Neural cell (in vitro differentiated cells): Measurements from ENCODE around the gene GPR65. TPM values are rescaled to one million over a fixed set of nuclear protein-coding genes. Genes with fewer than 3 reads are reported as not detected.

Source experiments
- H2AFZ ChIP-seq: fragments of 200-600, 300-800 bp; sonication (generic), shearing (Covaris generic); 2 replicates; pipeline ENCODE4 v1.6.0; 2014; ENCODE audit warnings: low read depth, mild to moderate bottlenecking, antibody characterized with exemption, low read length, moderate library complexity
- H3F3A ChIP-seq: fragments of 200-600 bp; shearing (Covaris generic); 2 replicates; pipeline ENCODE4 v1.6.1; 2016; ENCODE audit warnings: mild to moderate bottlenecking, moderate library complexity, mixed read lengths, antibody characterized with exemption, low read length; ENCODE audit not compliant: insufficient read depth, poor library complexity, severe bottlenecking
- H3K27ac ChIP-seq: fragments of 200-600, 300-800 bp; sonication (generic), shearing (Covaris generic); 2 replicates; pipeline ENCODE4 v1.5.1; 2014; ENCODE audit warnings: mild to moderate bottlenecking, low read length, moderate library complexity
- H3K27me3 ChIP-seq: fragments of 300-800, 200-600 bp; sonication (generic), shearing (Covaris generic); 2 replicates; pipeline ENCODE4 v1.6.0; 2014; ENCODE audit warnings: mild to moderate bottlenecking, low read depth, low read length, moderate library complexity; ENCODE audit not compliant: insufficient read depth
- H3K36me3 ChIP-seq: fragments of 300-800, 200-600 bp; sonication (generic), shearing (Covaris generic); 2 replicates; pipeline ENCODE4 v1.5.1; 2014; ENCODE audit warnings: mild to moderate bottlenecking, antibody characterized with exemption, low read length, moderate library complexity; ENCODE audit not compliant: insufficient read depth
- H3K4me2 ChIP-seq: fragments of 300-800, 200-600 bp; sonication (generic), shearing (Covaris generic); 2 replicates; pipeline ENCODE4 v1.6.0; 2014; ENCODE audit warnings: mild to moderate bottlenecking, low read length
- H3K4me3 ChIP-seq: fragments of 300-800, 200-600 bp; sonication (generic), shearing (Covaris generic); 2 replicates; pipeline ENCODE4 v1.5.1; 2014; ENCODE audit warnings: mild to moderate bottlenecking, low read length, moderate library complexity
- H3K79me2 ChIP-seq: fragments of 200-600 bp; shearing (Covaris generic); replicated peaks from 2 replicates; pipeline ENCODE4 v1.6.0; 2014; ENCODE audit warnings: mild to moderate bottlenecking, low read length, moderate library complexity; ENCODE audit not compliant: insufficient read depth
- H3K9ac ChIP-seq: fragments of 300-800, 200-600 bp; sonication (generic), shearing (Covaris generic); 2 replicates; pipeline ENCODE4 v1.6.1; 2016; ENCODE audit warnings: mild to moderate bottlenecking, low read length, mixed read lengths
- H3K9me2 ChIP-seq: fragments of 200-600 bp; shearing (Covaris generic); 2 replicates; pipeline ENCODE4 v1.6.1; 2016; ENCODE audit warnings: mild to moderate bottlenecking, low read length, mixed read lengths; ENCODE audit not compliant: insufficient read depth
- H3K9me3 ChIP-seq: fragments of 200-600, 300-800 bp; sonication (generic), shearing (Covaris generic); 2 replicates; pipeline ENCODE4 v1.6.1; 2016; ENCODE audit warnings: mild to moderate bottlenecking, mixed run types, low read length, moderate library complexity, mixed read lengths
- H4K20me1 ChIP-seq: fragments of 200-600 bp; shearing (Covaris generic); 2 replicates; pipeline ENCODE4 v1.6.1; 2016; ENCODE audit warnings: mild to moderate bottlenecking, mixed run types; ENCODE audit not compliant: insufficient read depth
- CTCF ChIP-seq: fragments of 450-650 bp; IDR thresholded peaks from 2 replicates; pipeline ENCODE4 v1.5.1; 2014; ENCODE audit warnings: antibody characterized with exemption, mild to moderate bottlenecking, moderate library complexity; ENCODE audit not compliant: poor library complexity, severe bottlenecking
- EP300 ChIP-seq: fragments of 450-650 bp; conservative IDR thresholded peaks from 2 replicates; pipeline ENCODE4 v1.6.1; 2014; ENCODE audit warnings: antibody characterized with exemption, mild to moderate bottlenecking, moderate library complexity; ENCODE audit not compliant: poor library complexity, severe bottlenecking
- EZH2 ChIP-seq: fragments of 200-600, 300-800 bp; shearing (Covaris generic), sonication (generic); IDR thresholded peaks from 2 replicates; pipeline ENCODE4 v1.6.1; 2014; ENCODE audit warnings: antibody characterized with exemption, low read length, borderline replicate concordance, mild to moderate bottlenecking; ENCODE audit not compliant: insufficient read depth, poor library complexity, severe bottlenecking
- MXI1 ChIP-seq: fragments of 450-650 bp; conservative IDR thresholded peaks from 2 replicates; pipeline ENCODE4 v1.6.1; 2014; ENCODE audit warnings: antibody characterized with exemption, mild to moderate bottlenecking; ENCODE audit not compliant: poor library complexity, severe bottlenecking
- POLR2AphosphoS5 ChIP-seq: IDR thresholded peaks from 2 replicates; pipeline ENCODE4 v1.6.1; 2012
- RAD21 ChIP-seq: fragments of 450-650 bp; conservative IDR thresholded peaks from 2 replicates; pipeline ENCODE4 v1.6.1; 2014; ENCODE audit warnings: antibody characterized with exemption, mild to moderate bottlenecking, moderate library complexity
- REST ChIP-seq: IDR thresholded peaks from 2 replicates; pipeline ENCODE4 v1.6.1; 2012; ENCODE audit warnings: borderline replicate concordance
- SMC3 ChIP-seq: fragments of 450-650 bp; conservative IDR thresholded peaks from 2 replicates; pipeline ENCODE4 v1.6.1; 2014; ENCODE audit warnings: antibody characterized with exemption, mild to moderate bottlenecking, moderate library complexity; ENCODE audit not compliant: poor library complexity
- TAF1 ChIP-seq: IDR thresholded peaks from 2 replicates; pipeline ENCODE4 v1.6.1; 2012; ENCODE audit warnings: low read depth
- polyA plus RNA-seq: library from polyadenylated mRNA; depleted of rRNA; stranded (reverse); fragments of >200 nt; gene quantifications from 2 replicates; pipeline ENCODE4 v1.2.3, GENCODE V29; 2014

GPR65 gene
- polyA plus RNA-seq, 1 donor from 2014 or later = not detected

- Histone ChIP-seq H3K27me3 (no peaks in the 10 kb centered on the region), H3K36me3 (no peaks in the 10 kb centered on the region), H3K79me2 (no peaks in the 10 kb centered on the region), H2AFZ (no peak overlapping the region), H3K9me3 (no peaks in the 10 kb centered on the region), H3F3A (no peaks in the 10 kb centered on the region), H3K27ac (no peak overlapping the region), H3K4me2 (no peak overlapping the region), H3K9ac (no peak overlapping the region), H3K4me3 (no peak overlapping the region), H3K9me2 (no peaks in the 10 kb centered on the region), H4K20me1 (no peaks in the 10 kb centered on the region)
- TF ChIP-seq MXI1 (no peak), REST (no peak), RAD21 (no peak), SMC3 (no peak), EZH2 (no peak), TAF1 (no peak), CTCF (no peak), POLR2AphosphoS5 (no peak), EP300 (no peak)
Observed at GRCh38 chr14:87975636-87976035, 29.3 kb upstream of the GPR65 start.

GRCh38 chr14:87979689-87980088, 25.2 kb upstream of the GPR65 start:
- Histone ChIP-seq H3K4me2 (no peak overlapping the region), H3F3A (no peaks in the 10 kb centered on the region), H4K20me1 (no peaks in the 10 kb centered on the region), H2AFZ (no peak overlapping the region), H3K9me2 (no peaks in the 10 kb centered on the region), H3K36me3 (no peaks in the 10 kb centered on the region), H3K79me2 (no peaks in the 10 kb centered on the region), H3K9me3 (no peaks in the 10 kb centered on the region), H3K27me3 (no peaks in the 10 kb centered on the region), H3K9ac (no peak overlapping the region), H3K27ac (no peak overlapping the region), H3K4me3 (no peak overlapping the region)
- TF ChIP-seq MXI1 (no peak), REST (no peak), RAD21 (no peak), TAF1 (no peak), EZH2 (no peak), POLR2AphosphoS5 (no peak), SMC3 (no peak), EP300 (no peak), CTCF (no peak)
